Osteoblast (primary cell): ENCODE measurements around the gene VENTX. TPM values are rescaled to one million over a fixed set of nuclear protein-coding genes. Genes with fewer than 3 reads are reported as not detected.

ENCODE experiments used
- DNase-seq: peaks from one replicate; pipeline ENCODE4 v3.0.0; 2011; ENCODE audit warnings: low spot score, mixed read lengths; ENCODE audit not compliant: insufficient read length; ENCODE audit errors: missing footprints
- H2AFZ ChIP-seq: 2 replicates; pipeline ENCODE4 v1.6.0; 2011; ENCODE audit warnings: mild to moderate bottlenecking, low read length
- H3K27ac ChIP-seq: 2 replicates; pipeline ENCODE4 v1.5.1; 2011; ENCODE audit warnings: mild to moderate bottlenecking, low read depth, low read length, moderate library complexity
- H3K27me3 ChIP-seq: 2 replicates; pipeline ENCODE4 v1.6.0; 2012; ENCODE audit warnings: mild to moderate bottlenecking, control low read depth, inconsistent platforms, low read length, moderate library complexity; ENCODE audit not compliant: insufficient read depth
- H3K36me3 ChIP-seq: 2 replicates; pipeline ENCODE4 v1.5.1; 2011; ENCODE audit warnings: mild to moderate bottlenecking, low read length, control low read depth, moderate library complexity; ENCODE audit not compliant: insufficient read depth
- H3K4me1 ChIP-seq: 2 replicates; pipeline ENCODE4 v1.5.1; 2011; ENCODE audit warnings: mild to moderate bottlenecking, low read length, control low read depth, moderate library complexity; ENCODE audit not compliant: insufficient read depth
- H3K4me2 ChIP-seq: 2 replicates; pipeline ENCODE4 v1.6.0; 2011; ENCODE audit warnings: mild to moderate bottlenecking, low read length; ENCODE audit not compliant: insufficient read depth
- H3K4me3 ChIP-seq: fragments of 200-600 bp; sonication (generic); 3 replicates; pipeline ENCODE4 v1.5.1; 2012; ENCODE audit warnings: mild to moderate bottlenecking, low read length, inconsistent platforms; ENCODE audit not compliant: insufficient read depth
- H3K79me2 ChIP-seq: 2 replicates; pipeline ENCODE4 v1.6.0; 2012; ENCODE audit warnings: mild to moderate bottlenecking, low read length, control low read depth, inconsistent platforms; ENCODE audit not compliant: insufficient read depth
- H3K9me3 ChIP-seq: 2 replicates; pipeline ENCODE4 v1.5.1; 2011; ENCODE audit warnings: low read depth, low read length, control low read depth
- H4K20me1 ChIP-seq: 2 replicates; pipeline ENCODE4 v1.6.0; 2012; ENCODE audit warnings: mild to moderate bottlenecking, low read length, control low read depth; ENCODE audit not compliant: insufficient read depth
- total RNA-seq: library from RNA; depleted of rRNA; stranded (reverse); fragments of >200 nt; gene quantifications from 2 replicates; pipeline ENCODE4 v1.2.3, GENCODE V29; 2012
- TF ChIP-seq, protein P1 (sequence below): IDR thresholded peaks from 2 replicates; pipeline ENCODE4 v1.5.1; 2011; ENCODE audit warnings: mild to moderate bottlenecking, low read depth, low read length, moderate library complexity; ENCODE audit errors: extremely low read depth

VENTX gene
- total RNA-seq, 1 donor = not detected

DNA sequence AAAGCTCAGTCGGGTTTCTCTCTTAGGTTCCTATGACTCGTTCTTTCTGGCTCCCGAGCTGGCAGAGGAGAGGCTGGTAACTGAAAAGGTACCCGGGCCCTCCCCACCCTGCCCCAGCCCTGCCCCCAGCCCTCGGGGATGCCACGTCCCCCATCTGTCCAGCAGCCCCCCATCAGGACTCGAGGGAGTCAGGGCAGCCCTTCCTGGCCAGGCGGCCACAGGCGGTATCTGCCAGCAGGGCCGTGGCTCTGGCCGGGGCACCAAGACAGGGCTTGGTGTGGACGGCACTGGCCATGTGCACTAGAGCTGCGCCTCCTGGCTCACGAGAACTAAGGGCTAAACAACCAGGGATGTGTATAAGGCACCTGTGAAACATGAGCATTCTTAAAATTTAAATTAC, 47.9 kb upstream of the VENTX start:
- no peak overlapping the region for H3K4me2 ChIP-seq
- H3K27me3 ChIP-seq = no peaks in the 10 kb centered on the region
- DNase-seq = no peak
- no peaks in the 10 kb centered on the region for H3K36me3 ChIP-seq
- H3K4me1 ChIP-seq = no peaks in the 10 kb centered on the region
- no peak overlapping the region for H2AFZ ChIP-seq
- H4K20me1 ChIP-seq = no peaks in the 10 kb centered on the region
- no peaks in the 10 kb centered on the region for H3K9me3 ChIP-seq
- TF ChIP-seq, protein P1, sequence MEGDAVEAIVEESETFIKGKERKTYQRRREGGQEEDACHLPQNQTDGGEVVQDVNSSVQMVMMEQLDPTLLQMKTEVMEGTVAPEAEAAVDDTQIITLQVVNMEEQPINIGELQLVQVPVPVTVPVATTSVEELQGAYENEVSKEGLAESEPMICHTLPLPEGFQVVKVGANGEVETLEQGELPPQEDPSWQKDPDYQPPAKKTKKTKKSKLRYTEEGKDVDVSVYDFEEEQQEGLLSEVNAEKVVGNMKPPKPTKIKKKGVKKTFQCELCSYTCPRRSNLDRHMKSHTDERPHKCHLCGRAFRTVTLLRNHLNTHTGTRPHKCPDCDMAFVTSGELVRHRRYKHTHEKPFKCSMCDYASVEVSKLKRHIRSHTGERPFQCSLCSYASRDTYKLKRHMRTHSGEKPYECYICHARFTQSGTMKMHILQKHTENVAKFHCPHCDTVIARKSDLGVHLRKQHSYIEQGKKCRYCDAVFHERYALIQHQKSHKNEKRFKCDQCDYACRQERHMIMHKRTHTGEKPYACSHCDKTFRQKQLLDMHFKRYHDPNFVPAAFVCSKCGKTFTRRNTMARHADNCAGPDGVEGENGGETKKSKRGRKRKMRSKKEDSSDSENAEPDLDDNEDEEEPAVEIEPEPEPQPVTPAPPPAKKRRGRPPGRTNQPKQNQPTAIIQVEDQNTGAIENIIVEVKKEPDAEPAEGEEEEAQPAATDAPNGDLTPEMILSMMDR = no peak
- H3K4me3 ChIP-seq = no peak overlapping the region
- no peak overlapping the region for H3K27ac ChIP-seq
- no peaks in the 10 kb centered on the region for H3K79me2 ChIP-seq

- TF ChIP-seq, protein P1 = no peak
These were observed 47.4 kb upstream of the VENTX start for GRCh38 chr10:133190225-133190624.

DNA sequence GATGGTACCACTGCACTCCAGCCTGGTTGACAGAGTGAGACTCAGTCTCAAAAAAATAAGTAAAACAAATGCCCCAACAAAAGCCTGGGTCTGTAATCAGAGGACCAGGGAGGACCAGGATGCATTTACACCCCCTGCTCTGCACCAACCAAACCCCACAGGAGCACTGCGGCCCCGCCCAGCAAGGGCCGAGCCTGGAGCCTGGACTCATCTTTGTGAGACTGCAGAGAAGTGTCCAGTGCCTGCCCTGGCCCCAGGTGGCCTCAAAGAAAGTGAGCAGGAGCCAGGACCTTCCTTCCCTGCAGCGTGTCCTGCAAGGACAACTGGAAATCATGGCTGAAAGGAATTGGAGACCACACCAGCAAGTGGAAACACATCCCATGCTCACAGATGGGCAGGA, 46.0 kb upstream of the VENTX start:
- Histone ChIP-seq H3K9me3 (no peaks in the 10 kb centered on the region), H3K27ac (no peak overlapping the region), H3K27me3 (no peaks in the 10 kb centered on the region), H3K79me2 (no peaks in the 10 kb centered on the region), H3K4me1 (no peaks in the 10 kb centered on the region), H3K4me3 (no peak overlapping the region), H3K4me2 (no peak overlapping the region), H3K36me3 (no peaks in the 10 kb centered on the region), H4K20me1 (no peaks in the 10 kb centered on the region), H2AFZ (no peak overlapping the region)
- TF ChIP-seq, protein P1 = no peak
- DNase-seq = no peak

More at GRCh38 chr10:133190225-133190624, 47.4 kb upstream of the VENTX start:
- H3K9me3 ChIP-seq = no peaks in the 10 kb centered on the region
- no peaks in the 10 kb centered on the region for H4K20me1 ChIP-seq
- H3K27me3 ChIP-seq = no peaks in the 10 kb centered on the region
- H3K36me3 ChIP-seq = no peaks in the 10 kb centered on the region
- H3K4me1 ChIP-seq = no peaks in the 10 kb centered on the region
- no peak overlapping the region for H3K27ac ChIP-seq
- DNase-seq = no peak
- H3K79me2 ChIP-seq = no peaks in the 10 kb centered on the region
- no peak overlapping the region for H3K4me3 ChIP-seq
- no peak overlapping the region for H3K4me2 ChIP-seq
- H2AFZ ChIP-seq = no peak overlapping the region

DNA sequence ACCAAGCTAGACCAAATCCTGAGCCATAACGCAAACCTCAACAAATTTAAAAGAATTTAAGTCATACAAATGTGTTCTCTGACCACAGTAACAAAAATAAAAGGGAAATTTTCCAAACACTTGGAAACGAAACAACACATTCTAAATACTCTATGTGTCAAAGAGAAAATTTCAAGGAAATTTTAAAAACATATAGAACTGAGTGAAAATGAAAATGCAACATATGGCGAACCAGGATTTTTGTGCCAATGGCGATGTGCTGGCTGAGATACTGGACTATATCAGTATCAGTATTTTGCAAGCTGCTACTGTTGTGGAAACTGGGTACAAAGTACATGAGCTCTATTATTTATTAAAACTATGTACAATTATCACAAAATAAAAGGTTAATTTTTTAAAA, 43.5 kb upstream of the VENTX start:
- Histone ChIP-seq H3K79me2 (no peaks in the 10 kb centered on the region), H3K27me3 (no peaks in the 10 kb centered on the region), H3K27ac (no peak overlapping the region), H3K4me2 (no peak overlapping the region), H3K4me1 (no peaks in the 10 kb centered on the region), H3K4me3 (no peak overlapping the region), H3K36me3 (no peaks in the 10 kb centered on the region), H4K20me1 (no peaks in the 10 kb centered on the region), H2AFZ (no peak overlapping the region), H3K9me3 (no peaks in the 10 kb centered on the region)
- TF ChIP-seq, protein P1 = no peak
- DNase-seq = no peak
